Measurements from ENCODE around the gene AGPS.

DNA sequence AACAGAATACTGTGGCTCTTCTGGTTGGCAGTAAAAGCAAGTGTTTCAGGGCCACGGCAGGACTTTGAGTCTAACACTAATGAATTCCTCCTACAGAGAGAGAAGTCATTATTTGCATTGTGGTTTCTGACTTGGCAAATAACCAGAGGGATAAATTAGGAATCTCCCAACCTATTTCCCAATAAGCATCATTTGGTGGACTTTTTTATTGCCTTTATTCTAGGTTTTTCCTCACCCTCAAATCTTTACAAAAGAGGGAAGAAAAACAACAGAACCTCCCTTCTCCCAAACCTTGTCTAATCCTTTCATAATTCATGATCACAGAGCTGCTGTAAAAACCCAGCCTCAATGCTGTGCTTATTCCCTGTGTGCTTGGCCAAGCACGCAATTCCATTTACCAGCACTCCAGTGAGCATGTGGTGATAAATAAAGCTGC lies 179.7 kb downstream of the AGPS start:
- TF ChIP-seq, protein P1, sequence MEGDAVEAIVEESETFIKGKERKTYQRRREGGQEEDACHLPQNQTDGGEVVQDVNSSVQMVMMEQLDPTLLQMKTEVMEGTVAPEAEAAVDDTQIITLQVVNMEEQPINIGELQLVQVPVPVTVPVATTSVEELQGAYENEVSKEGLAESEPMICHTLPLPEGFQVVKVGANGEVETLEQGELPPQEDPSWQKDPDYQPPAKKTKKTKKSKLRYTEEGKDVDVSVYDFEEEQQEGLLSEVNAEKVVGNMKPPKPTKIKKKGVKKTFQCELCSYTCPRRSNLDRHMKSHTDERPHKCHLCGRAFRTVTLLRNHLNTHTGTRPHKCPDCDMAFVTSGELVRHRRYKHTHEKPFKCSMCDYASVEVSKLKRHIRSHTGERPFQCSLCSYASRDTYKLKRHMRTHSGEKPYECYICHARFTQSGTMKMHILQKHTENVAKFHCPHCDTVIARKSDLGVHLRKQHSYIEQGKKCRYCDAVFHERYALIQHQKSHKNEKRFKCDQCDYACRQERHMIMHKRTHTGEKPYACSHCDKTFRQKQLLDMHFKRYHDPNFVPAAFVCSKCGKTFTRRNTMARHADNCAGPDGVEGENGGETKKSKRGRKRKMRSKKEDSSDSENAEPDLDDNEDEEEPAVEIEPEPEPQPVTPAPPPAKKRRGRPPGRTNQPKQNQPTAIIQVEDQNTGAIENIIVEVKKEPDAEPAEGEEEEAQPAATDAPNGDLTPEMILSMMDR (IDR thresholded peaks at IDR 0.05): no peak
- no peak for TF ChIP-seq POLR2A (IDR thresholded peaks at IDR 0.05)

All from heart left ventricle (tissue), 13 donors.